Caco-2 (cell line): Measurements from ENCODE around the gene LRRK1. TPM values are rescaled to one million over a fixed set of nuclear protein-coding genes. Genes with fewer than 3 reads are reported as not detected.

Experiments used
- BruUV-seq: library from RNA; stranded (reverse); fragments of 400-500 nt; replicated peaks from 2 replicates; lab custom pipeline; 2021; lab: Mats Ljungman, UMichigan
- CTCF ChIA-PET: fragments of 300-600 bp; sonication (Branson Sonifier 250); formaldehyde crosslinking; loops from one replicate; lab custom pipeline; 2022; ENCODE audit warnings: antibody characterized with exemption; lab: Charles Lee
- POLR2A ChIA-PET: fragments of 300-600 bp; sonication (Branson Sonifier 250); formaldehyde crosslinking; loops from one replicate; lab custom pipeline; 2022; ENCODE audit warnings: antibody characterized with exemption; lab: Charles Lee
- DNase-seq, 2 experiments: peaks; one replicate each; pipeline versions ENCODE4 v3.0.0 to v3.0.0-alpha.2; 2020 to 2022
- H3K27me3 ChIP-seq: replicated peaks from 2 replicates; pipeline ENCODE4 v1.6.0; 2011; ENCODE audit warnings: low read length; ENCODE audit not compliant: control insufficient read depth, insufficient read depth
- H3K36me3 ChIP-seq: 2 replicates; pipeline ENCODE4 v1.5.1; 2011; ENCODE audit warnings: low read length; ENCODE audit not compliant: control insufficient read depth, insufficient read depth
- H3K4me1 ChIP-seq: fragments of 250-450 bp; sonication (Bioruptor Pico); 2 replicates; pipeline ENCODE4 v1.5.1; 2020; ENCODE audit warnings: mild to moderate bottlenecking
- H3K4me3 ChIP-seq: 2 replicates; pipeline ENCODE4 v1.5.1; 2011; ENCODE audit warnings: low read depth, mild to moderate bottlenecking, control low read depth, low read length
- H3K9me3 ChIP-seq: fragments of 250-450 bp; sonication (Bioruptor Pico); 2 replicates; pipeline ENCODE4 v1.5.1; 2020; ENCODE audit warnings: mild to moderate bottlenecking, moderate library complexity
- H3K27ac Mint-ChIP-seq: one replicate; pipeline ENCODE4 v1.8.0; 2022; ENCODE audit warnings: mixed read lengths; ENCODE audit not compliant: unreplicated experiment
- H3K27me3 Mint-ChIP-seq: one replicate; pipeline ENCODE4 v1.8.0; 2022; ENCODE audit warnings: mixed read lengths; ENCODE audit not compliant: insufficient read depth, unreplicated experiment
- H3K36me3 Mint-ChIP-seq: one replicate; pipeline ENCODE4 v1.8.0; 2022; ENCODE audit warnings: mild to moderate bottlenecking, mixed read lengths; ENCODE audit not compliant: insufficient read depth, unreplicated experiment
- H3K4me1 Mint-ChIP-seq: one replicate; pipeline ENCODE4 v1.8.0; 2022; ENCODE audit warnings: low read depth, mixed read lengths; ENCODE audit not compliant: unreplicated experiment
- H3K4me3 Mint-ChIP-seq: one replicate; pipeline ENCODE4 v1.8.0; 2022; ENCODE audit warnings: mild to moderate bottlenecking, moderate library complexity, mixed read lengths; ENCODE audit not compliant: unreplicated experiment
- H3K9me3 Mint-ChIP-seq: one replicate; pipeline ENCODE4 v1.8.0; 2022; ENCODE audit warnings: mixed read lengths; ENCODE audit not compliant: unreplicated experiment
- CTCF ChIP-seq, 2 experiments: fragments of 200-600 bp in 1 of 2; IDR thresholded peaks; 1 replicate in 1 of 2; 2 replicates in 1 of 2; pipeline versions ENCODE4 v1.5.1 to v1.8.0; 2011 to 2022; ENCODE audit warnings: antibody characterized with exemption in 1 of 2, control low read depth in 1 of 2, inconsistent platforms in 1 of 2, low read depth in 1 of 2, low read length in 1 of 2, mild to moderate bottlenecking in 1 of 2, moderate library complexity in 1 of 2; ENCODE audit not compliant: insufficient read depth in 1 of 2, severe bottlenecking in 1 of 2, unreplicated experiment in 1 of 2
- intact Hi-C: fragments of 100-400 bp; cut with micrococcal nuclease; formaldehyde crosslinking; loops from one replicate; pipeline ENCODE4 v1.10.0; 2022; ENCODE audit not compliant: unreplicated experiment
- total RNA-seq: library from RNA; stranded (reverse); gene quantifications from 2 replicates; pipeline ENCODE4 v1.2.3, GENCODE V29; 2022

LRRK1 gene
- total RNA-seq, 1 experiment from 2014 or later: 12.0 TPM

- Mint-ChIP-seq H3K27me3 (no peaks in the 10 kb centered on the region), H3K4me1 (no peaks in the 10 kb centered on the region), H3K27ac (no peak overlapping the region), H3K36me3 (no peaks in the 10 kb centered on the region), H3K4me3 (no peak overlapping the region), H3K9me3 (no peaks in the 10 kb centered on the region)
- H3K4me1 ChIP-seq: no peaks in the 10 kb centered on the region
- intact Hi-C loops: no loop called here
- no peak overlapping the region for H3K4me3 ChIP-seq
- no peak for TF ChIP-seq CTCF (IDR thresholded peaks at IDR 0.05; ENCODE audit: insufficient read depth in 1 of 2, low read depth in 1 of 2, low read length in 1 of 2, severe bottlenecking in 1 of 2, unreplicated experiment in 1 of 2)
- CTCF ChIA-PET: no interaction called here
- no peak for DNase-seq
- no peaks in the 10 kb centered on the region for H3K36me3 ChIP-seq
- no peaks in the 10 kb centered on the region for H3K9me3 ChIP-seq
- no TSS peak for BruUV-seq
- POLR2A ChIA-PET: no interaction called here
- no peaks in the 10 kb centered on the region for H3K27me3 ChIP-seq
Measured at GRCh38 chr15:101052031-101052620, 133.0 kb downstream of the LRRK1 start.

GRCh38 chr15:101052681-101053121, 133.5 kb downstream of the LRRK1 start:
- no peaks in the 10 kb centered on the region for H3K27me3 Mint-ChIP-seq
- ChIA-PET CTCF (no interaction called here), POLR2A (no interaction called here)
- H3K4me1 Mint-ChIP-seq: no peaks in the 10 kb centered on the region
- H3K36me3 ChIP-seq: no peaks in the 10 kb centered on the region
- H3K9me3 ChIP-seq: no peaks in the 10 kb centered on the region
- no peak overlapping the region for H3K27ac Mint-ChIP-seq
- DNase-seq: no peak
- no TSS peak for BruUV-seq
- H3K4me3 Mint-ChIP-seq: no peak overlapping the region
- H3K27me3 ChIP-seq: no peaks in the 10 kb centered on the region
- TF ChIP-seq CTCF (IDR thresholded peaks at IDR 0.05; ENCODE audit: insufficient read depth in 1 of 2, low read depth in 1 of 2, low read length in 1 of 2, severe bottlenecking in 1 of 2, unreplicated experiment in 1 of 2): no peak
- H3K9me3 Mint-ChIP-seq: no peaks in the 10 kb centered on the region
- intact Hi-C loops: no loop called here
- no peak overlapping the region for H3K4me3 ChIP-seq
- H3K4me1 ChIP-seq: no peaks in the 10 kb centered on the region
- H3K36me3 Mint-ChIP-seq: no peaks in the 10 kb centered on the region

- Mint-ChIP-seq H3K36me3 (no peaks in the 10 kb centered on the region), H3K27me3 (no peaks in the 10 kb centered on the region), H3K4me3 (no peak overlapping the region), H3K4me1 (no peaks in the 10 kb centered on the region), H3K9me3 (no peaks in the 10 kb centered on the region), H3K27ac (no peak overlapping the region)
- H3K4me3 ChIP-seq: no peak overlapping the region
- ChIA-PET CTCF (no interaction called here), POLR2A (no interaction called here)
- TF ChIP-seq CTCF (IDR thresholded peaks at IDR 0.05; ENCODE audit: insufficient read depth in 1 of 2, low read depth in 1 of 2, low read length in 1 of 2, severe bottlenecking in 1 of 2, unreplicated experiment in 1 of 2): no peak
- intact Hi-C loops: no loop called here
- H3K36me3 ChIP-seq: no peaks in the 10 kb centered on the region
- DNase-seq: no peak
- H3K27me3 ChIP-seq: no peaks in the 10 kb centered on the region
- no peaks in the 10 kb centered on the region for H3K9me3 ChIP-seq
- no TSS peak for BruUV-seq
- no peaks in the 10 kb centered on the region for H3K4me1 ChIP-seq
Measured at GRCh38 chr15:101053261-101053660, 134.1 kb downstream of the LRRK1 start.
